HL-60 (cell line): ENCODE data around the gene UBE2Q2.
"Not testable (repeated sequence)": the region's sequence is repeated elsewhere in the genome, so short reads cannot be mapped to it uniquely, and the experiment has no call there.

Source experiments
- DNase-seq, 2 experiments: peaks; one replicate each; pipeline ENCODE4 v3.0.0-alpha.2; 2010 to 2020; ENCODE audit warnings: low read depth in 1 of 2, low spot score in 1 of 2
- H3K27ac ChIP-seq: fragments of 250-450 bp; sonication (Bioruptor Pico); replicated peaks from 2 replicates; pipeline ENCODE4 v1.5.1; 2020; ENCODE audit warnings: mild to moderate bottlenecking, moderate library complexity
- H3K27me3 ChIP-seq: fragments of 250-450 bp; sonication (Bioruptor Pico); 2 replicates; pipeline ENCODE4 v1.5.1; 2021; ENCODE audit warnings: mild to moderate bottlenecking, moderate library complexity; ENCODE audit not compliant: insufficient read depth, poor library complexity, severe bottlenecking
- H3K4me3 ChIP-seq: replicated peaks from 2 replicates; pipeline ENCODE4 v1.5.1; 2011; ENCODE audit warnings: mild to moderate bottlenecking, control low read depth, low read length; ENCODE audit not compliant: insufficient read depth
- CTCF ChIP-seq: IDR thresholded peaks from one replicate; pipeline ENCODE4 v1.5.1; 2011; ENCODE audit warnings: low read length, control low read depth, inconsistent platforms; ENCODE audit not compliant: insufficient read depth
- GABPA ChIP-seq: IDR thresholded peaks from 2 replicates; pipeline ENCODE4 v1.6.1; 2012; ENCODE audit warnings: low read depth
- POLR2AphosphoS5 ChIP-seq: IDR thresholded peaks from 2 replicates; pipeline ENCODE4 v1.6.1; 2012; ENCODE audit warnings: low read depth
- REST ChIP-seq: IDR thresholded peaks from 2 replicates; pipeline ENCODE4 v1.6.1; 2012; ENCODE audit warnings: low read depth; ENCODE audit not compliant: insufficient replicate concordance
- SPI1 ChIP-seq: IDR thresholded peaks from 2 replicates; pipeline ENCODE4 v1.6.1; 2012; ENCODE audit warnings: low read depth, mild to moderate bottlenecking, borderline replicate concordance
- long read RNA-seq: library from polyadenylated mRNA; unstranded; transcript quantifications from one replicate; pipeline ENCODE4 v2.0.0, GENCODE V29; 2020

Gene UBE2Q2
- long read RNA-seq, partial matches to known transcripts, result 1 of 9 reads
- long read RNA-seq, other reads (novel, unspliced or antisense), result 4 of 9 reads

GRCh38 chr15:75842722-75843677 is at the start of gene UBE2Q2:
Gene UBE2Q2 (plus strand): TSS chr15:75843447. CDS start chr15:75843667, 220 bp downstream.
- Histone ChIP-seq H3K27me3 (no peaks in the 10 kb centered on the region), H3K27ac (peak within 1 kb of the TSS; percentile 90), H3K4me3 (peak within 1 kb of the TSS; percentile 66)
- TF ChIP-seq REST (peak; percentile 8), POLR2AphosphoS5 (no peak; the same call in none of the 2 replicates), SPI1 (no peak), GABPA (no peak), CTCF (no peak)
- DNase-seq, result peak; percentile 51 to 57

GRCh38 chr15:75796321-75796720 is 46.9 kb upstream of the UBE2Q2 start:
- TF ChIP-seq SPI1 (no peak), GABPA (no peak), CTCF (no peak), POLR2AphosphoS5 (no peak), REST (no peak)
- Histone ChIP-seq H3K27ac (no peak overlapping the region), H3K27me3 (peaks cover 5% of the 10 kb centered on the region), H3K4me3 (no peak overlapping the region)
- DNase-seq, result no peak

GRCh38 chr15:75797146-75797545 is 46.1 kb upstream of the UBE2Q2 start:
- DNase-seq, H3K27ac ChIP-seq, H3K27me3 ChIP-seq, H3K4me3 ChIP-seq: not testable (repeated sequence)

GRCh38 chr15:75799190-75799589 is 44.1 kb upstream of the UBE2Q2 start:
- no peak for DNase-seq
- H3K27me3 ChIP-seq, result peaks cover 5% of the 10 kb centered on the region
- no peak overlapping the region for H3K4me3 ChIP-seq
- no peak for TF ChIP-seq REST
- no peak overlapping the region for H3K27ac ChIP-seq

- H3K27ac ChIP-seq, H3K27me3 ChIP-seq, DNase-seq, H3K4me3 ChIP-seq: not testable (repeated sequence)
Measured at GRCh38 chr15:75800409-75800808, 42.8 kb upstream of the UBE2Q2 start.
